ENCODE results near the gene MAGI1. TPM values are rescaled to one million over a fixed set of nuclear protein-coding genes. Genes with fewer than 3 reads are reported as not detected.

Gene MAGI1
- total RNA-seq, 1 donor from 2014 or later: 74.8 TPM

DNA sequence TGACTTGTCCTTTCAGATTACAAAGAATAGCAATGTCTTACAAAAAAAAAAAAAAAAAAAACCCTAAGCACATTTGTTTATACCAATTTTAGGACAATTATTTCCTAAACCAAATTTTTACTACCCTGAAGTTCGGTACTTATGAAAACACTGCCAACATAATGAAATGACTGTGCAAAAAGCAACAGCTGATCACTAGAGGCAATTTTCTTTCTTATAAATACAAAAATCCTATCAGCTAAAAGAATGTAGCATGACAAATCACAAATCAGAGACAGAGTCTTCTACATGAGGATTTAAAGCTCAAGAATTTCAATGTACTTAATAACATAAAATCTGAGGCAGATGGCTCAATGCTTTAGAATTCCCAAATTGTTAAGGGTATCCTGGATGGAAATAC, 191.8 kb downstream of the MAGI1 start:
- no peak for DNase-seq (ENCODE audit: low spot score)

DNA sequence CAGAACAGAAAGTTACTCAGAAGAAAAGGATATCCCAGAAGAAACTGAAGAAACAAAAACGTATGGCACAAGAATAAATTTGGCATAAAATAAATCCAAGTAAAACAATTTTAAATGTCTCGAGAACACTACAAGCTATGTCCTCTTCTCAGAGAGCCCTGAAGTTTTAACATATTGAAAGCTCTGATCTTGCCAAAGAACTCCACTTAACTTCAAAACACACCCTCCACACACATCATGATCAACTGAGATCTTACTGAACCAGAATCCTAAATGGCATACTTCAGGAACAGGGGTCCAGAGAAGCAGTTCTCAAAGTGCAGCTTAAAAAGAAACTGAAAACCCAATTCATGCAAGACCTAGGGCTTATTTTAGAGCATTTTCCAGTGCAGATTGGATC, 194.3 kb downstream of the MAGI1 start:
- DNase-seq (ENCODE audit: low spot score): no peak

DNA sequence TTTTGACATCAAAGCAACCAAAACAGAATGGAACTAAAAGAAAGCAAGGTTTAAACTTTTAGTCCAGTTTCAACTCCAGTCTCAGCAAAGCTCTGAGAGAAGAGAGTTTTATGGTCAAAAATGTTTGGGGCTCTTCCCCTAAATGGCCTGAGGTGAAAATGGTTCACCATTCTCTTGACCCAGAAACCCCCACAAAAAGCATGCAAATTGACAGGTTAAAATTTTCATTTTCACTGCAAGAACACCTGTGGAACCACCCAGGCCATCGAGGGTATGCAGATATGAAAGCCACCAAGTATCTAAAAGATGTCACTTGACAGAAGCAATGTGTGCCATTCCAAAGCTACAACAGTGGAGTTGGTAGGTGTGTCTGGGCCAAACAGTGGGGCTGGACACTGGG, 195.0 kb downstream of the MAGI1 start:
- DNase-seq (ENCODE audit: low spot score): no peak

GRCh38 chr3:65837604-65838003, 201.1 kb downstream of the MAGI1 start:
- DNase-seq (ENCODE audit: low spot score): no peak

DNA sequence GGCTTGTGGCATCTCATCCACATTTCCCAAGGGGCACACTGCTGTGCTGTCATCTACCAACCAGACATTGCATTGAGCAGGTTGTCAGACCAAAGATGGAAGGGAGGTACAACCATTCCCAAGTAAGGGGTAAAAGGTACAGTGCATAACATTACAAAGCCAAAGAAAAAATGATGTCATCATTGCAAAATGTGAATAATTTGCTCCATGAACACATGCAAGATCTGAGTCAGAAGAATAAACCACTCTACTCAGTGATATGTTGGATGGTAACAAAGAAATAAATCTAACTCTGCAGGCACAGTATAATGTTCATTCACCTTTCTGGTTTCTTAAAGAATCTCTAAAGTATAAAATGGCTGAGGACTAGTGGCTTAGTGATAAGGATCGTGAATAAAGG, 202.7 kb downstream of the MAGI1 start:
- DNase-seq (ENCODE audit: low spot score): no peak

DNA sequence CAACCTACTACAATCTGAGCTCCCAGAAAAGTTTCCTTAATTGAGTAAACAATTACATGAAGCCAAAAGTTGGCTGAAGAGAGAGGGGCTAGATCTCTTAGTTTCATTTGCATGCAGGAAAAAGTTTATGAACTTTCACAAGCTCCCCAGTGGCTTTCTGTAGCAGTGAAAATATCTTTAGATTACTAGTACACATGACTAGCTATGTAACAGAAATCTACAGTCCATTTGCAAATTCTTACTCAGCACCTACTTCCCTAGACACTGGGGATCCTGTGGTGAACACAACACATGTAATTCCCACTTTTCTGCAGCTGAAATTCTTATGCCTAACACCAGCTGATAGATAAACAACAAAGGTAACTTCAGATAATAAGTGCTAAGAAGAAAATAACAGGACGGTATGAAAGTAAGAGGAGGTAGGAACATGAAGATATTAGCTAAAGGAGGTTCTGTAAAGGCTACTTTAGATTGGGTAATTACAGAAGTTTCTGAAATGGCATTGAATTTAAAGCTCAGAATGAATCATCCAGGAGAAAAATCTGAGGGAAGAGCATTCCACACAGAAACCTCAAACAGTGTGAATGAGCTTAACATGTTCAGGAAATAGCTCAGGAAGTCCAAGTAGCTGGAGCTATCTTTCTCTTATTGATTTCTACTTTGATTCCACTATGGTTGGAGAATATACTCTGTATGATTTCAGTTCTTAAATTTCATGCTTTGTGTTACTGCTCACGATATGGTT, 204.8 kb downstream of the MAGI1 start:
- no peak for DNase-seq (ENCODE audit: low spot score)

DNA sequence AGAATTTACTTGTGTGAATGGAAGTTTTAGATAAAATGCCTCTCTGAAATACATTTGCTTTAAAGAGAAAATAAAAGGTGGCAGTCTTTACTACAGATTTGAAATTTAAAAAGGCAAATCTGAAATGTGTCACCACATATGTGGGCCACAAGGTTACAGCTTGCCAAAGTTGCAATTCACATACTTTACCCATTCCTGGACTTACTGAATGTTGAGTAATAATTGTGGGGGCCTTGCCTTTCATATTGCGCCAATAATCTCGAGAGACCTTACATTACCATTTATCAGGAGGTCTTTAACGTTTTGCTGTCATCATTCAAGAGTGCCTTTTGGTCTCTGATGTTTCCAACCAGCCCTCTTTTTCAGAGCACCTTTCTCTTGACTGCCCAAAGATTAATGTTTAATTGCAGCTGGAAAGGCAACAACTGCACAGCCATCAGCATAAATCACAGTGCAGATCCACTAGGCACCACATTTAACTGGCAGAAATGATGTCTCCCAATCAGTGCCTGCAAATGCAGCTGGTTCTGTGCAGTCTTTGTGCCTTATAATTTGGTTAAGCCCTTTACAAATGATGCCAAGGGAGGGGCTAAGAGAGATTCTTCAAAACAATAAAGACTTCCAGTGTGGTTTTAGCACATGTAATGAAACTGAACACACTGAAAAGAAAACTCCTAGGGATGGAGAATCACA, 206.8 kb downstream of the MAGI1 start:
- DNase-seq (ENCODE audit: low spot score): no peak

DNA sequence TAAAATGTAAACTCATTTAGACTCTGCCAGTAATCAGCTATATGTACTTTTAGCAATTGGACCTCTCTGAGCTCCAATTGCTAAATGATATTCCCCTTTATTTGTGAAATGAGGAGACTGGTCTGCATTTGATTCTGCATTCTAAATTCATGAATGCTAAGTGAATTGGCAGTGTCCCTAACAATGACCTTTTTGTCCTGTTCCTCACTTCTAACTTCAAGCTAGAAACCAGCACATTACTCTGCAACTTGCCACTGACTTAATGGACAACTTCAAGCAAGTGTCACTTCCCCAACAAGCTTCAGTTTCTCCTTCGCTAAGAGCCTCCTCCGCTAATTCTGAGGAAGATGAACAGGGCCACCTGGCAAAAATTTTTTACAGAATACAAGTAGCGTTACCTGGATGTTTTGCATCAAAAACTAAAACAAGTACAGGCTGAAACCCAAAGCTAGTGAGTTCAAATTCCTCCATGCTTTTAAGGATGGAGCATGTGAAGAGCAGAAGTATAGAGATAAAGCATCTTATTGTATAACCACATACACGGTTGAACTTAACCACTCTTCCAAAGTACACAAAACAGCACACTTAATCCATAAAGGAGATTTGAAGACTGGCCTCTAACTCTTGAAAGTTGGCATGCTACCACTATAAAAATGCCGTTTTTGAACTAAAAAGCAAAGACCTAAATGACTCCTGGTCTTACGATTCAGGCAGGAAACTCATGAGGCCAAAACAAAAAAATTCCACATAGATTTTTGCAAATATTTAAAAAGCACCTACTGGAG, 207.6 kb downstream of the MAGI1 start:
- DNase-seq (ENCODE audit: low spot score): no peak

DNA sequence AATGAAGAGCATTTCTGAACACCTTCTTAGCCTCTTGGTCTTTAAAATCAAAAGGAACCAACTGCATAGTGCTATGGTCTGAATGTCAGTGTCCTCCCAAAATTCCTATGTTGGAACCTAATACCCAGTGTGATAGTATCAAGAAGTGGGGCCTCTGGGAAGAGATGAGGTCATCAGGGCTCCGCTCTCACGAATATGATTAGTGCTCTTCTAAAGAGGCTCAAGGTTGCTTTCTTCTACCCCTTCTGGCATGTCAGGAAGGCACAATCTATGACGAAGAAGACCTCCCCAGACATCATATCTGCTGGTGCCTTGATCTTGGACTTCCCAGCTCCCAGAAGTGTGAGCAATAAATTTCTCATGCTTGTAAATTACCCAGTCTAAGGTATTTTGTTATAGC, 209.5 kb downstream of the MAGI1 start:
- DNase-seq (ENCODE audit: low spot score): no peak

- no peak for DNase-seq (ENCODE audit: low spot score)
Measured at GRCh38 chr3:65828706-65829105, 210.0 kb downstream of the MAGI1 start.

GRCh38 chr3:65827076-65827475, 211.6 kb downstream of the MAGI1 start:
- no peak for DNase-seq (ENCODE audit: low spot score)

DNA sequence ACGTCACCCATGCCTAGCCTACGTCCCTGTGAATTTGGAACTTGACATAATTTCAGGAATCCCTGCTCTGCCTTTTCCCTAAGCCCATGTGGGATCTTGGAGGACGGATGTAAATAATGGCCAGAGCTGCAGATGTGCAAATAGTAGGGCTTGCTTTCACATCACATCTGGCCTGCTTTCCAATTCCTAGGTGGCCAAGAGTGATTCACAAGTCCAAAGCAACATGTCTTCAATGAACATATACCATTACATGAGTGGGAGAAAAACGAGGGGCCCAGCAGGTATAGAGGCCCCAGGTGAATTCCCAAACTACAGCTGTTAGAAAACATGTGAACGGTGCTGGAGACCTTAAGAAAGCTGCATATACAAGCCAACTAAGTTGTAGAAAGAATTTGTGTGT, 214.6 kb downstream of the MAGI1 start:
- no peak for DNase-seq (ENCODE audit: low spot score)

DNA sequence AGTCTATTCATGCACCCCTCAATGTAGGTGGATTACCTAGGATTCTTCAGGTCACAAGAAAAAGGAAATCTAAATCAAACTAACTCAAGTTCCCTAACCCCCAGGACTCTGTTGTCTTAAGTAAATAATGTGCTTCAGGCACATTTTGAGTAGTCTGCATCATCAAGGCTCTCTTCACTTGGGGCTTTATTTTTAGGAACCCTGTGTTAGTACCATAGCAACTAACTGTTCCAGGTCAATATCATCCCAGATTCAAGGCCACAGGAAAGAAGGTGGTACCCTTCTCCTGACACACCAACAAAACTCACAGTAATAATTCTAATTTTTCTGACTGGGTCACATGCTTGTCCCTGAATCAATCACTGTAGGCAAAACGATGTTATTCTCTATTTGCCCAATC, 218.1 kb downstream of the MAGI1 start:
- DNase-seq (ENCODE audit: low spot score): no peak

DNA sequence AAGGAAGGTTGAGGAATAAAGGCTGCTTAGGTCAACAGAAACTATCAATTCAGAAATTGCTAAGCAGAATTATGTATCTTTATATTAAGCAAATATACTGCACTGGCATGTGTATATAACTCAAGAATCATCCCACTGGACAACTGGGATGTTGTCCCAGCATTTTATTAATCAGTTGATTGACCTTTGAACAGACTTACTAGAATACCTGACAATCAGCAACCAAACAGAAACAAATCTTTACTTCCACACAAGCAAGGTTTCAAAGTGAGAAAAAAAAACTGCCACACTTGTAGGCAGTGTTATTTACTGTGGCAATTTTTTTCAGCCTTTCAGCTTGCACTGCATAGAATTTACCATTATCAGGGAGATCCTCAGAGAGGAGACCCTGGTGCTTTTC, 218.8 kb downstream of the MAGI1 start:
- DNase-seq (ENCODE audit: low spot score): no peak

DNA sequence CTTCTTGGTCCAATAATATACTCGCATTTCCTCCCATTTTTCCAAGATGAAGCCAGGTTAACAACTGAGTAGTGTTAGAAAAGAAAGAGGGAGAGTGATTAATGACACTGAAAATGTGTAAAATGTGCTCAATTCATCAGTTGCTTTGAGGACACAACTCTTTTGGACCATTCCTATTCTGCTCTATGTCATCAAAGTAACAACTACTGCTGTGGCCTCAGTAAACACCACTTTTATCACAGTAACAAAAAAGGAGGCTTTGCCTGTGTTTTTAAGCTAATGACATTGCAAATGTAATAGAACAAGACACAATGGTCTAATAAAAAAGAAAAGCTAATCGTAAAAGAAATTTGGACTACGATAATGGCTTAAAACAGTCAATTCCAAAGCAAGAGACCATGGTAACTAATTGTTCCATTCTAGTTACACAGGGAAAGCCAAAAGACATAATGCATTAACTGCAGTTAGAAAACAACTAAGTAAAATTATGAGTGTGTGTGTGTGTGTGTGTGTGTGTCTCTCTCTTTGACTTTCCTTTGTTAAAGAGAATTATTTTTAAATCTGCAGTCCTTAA, 221.1 kb downstream of the MAGI1 start:
- DNase-seq (ENCODE audit: low spot score): no peak

GRCh38 chr3:65816208-65816607, 222.5 kb downstream of the MAGI1 start:
- no peak for DNase-seq (ENCODE audit: low spot score)

- DNase-seq (ENCODE audit: low spot score): no peak
Measured at GRCh38 chr3:65814845-65815578, 223.7 kb downstream of the MAGI1 start.

- DNase-seq (ENCODE audit: low spot score): no peak
Measured at GRCh38 chr3:65811892-65812291, 226.8 kb downstream of the MAGI1 start.

- DNase-seq (ENCODE audit: low spot score): no peak
Measured at GRCh38 chr3:65811086-65811761, 227.5 kb downstream of the MAGI1 start.

DNA sequence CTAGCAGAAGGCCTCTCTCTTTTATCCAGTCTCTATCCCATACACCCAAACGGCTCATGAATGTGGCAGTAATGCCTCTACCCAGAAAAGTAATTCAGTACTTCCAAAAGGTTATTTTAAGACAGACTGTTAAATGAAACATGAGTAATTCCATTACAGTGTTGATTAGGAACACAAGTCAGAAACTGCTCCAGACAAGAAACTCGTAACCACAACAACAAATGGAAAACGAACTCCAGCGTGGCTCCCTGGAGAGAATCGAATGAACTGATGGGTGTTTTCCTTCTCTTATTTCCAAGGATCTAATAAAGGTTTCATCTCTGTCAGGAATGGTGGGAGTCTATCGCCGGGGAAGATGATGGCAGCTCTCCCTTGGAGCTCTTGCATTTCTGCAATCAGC, 228.4 kb downstream of the MAGI1 start:
- no peak for DNase-seq (ENCODE audit: low spot score)
